GM19328 (cell line): ENCODE measurements around the gene SLC12A7.
"Not testable (repeated sequence)": the region's sequence is repeated elsewhere in the genome, so short reads cannot be mapped to it uniquely, and the experiment has no call there.

Experiments used
- ATAC-seq: cut with Tn5 transposase; IDR thresholded peaks from one replicate; pipeline ENCODE4 v1.9.1; 2021; ENCODE audit warnings: mild to moderate bottlenecking, moderate library complexity; ENCODE audit not compliant: unreplicated experiment

Gene SLC12A7

DNA sequence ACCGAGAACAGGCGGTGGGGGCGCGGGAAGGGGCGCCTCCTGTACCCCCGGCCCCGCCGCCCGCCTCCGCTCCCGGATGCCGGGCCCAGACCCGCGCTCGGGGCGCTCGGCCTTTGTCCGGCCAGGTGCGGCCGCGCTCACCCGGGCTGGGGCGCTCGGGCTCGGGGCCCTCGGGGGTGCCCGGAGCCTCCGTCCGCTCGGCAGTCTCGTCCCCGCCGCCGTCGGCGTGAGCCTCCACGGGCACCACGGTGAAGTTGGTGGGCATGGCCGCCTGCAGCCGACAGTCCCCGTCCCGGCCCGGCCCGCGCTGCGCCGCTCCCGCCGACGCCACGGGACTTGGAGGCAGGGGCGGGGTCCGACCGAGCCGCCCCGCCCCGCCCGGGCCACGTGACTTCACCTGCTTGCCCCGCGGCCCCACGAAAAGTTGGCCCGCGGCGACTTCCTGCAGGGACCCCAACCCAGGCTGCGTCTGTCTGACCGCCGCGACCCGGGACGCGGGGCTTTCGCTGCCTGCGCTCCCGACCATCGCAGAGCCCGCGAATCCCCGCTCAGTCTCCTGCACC is at the start of gene SLC12A7:
SLC12A7 (minus strand) TSS at position 337 of the 563 bp plus-strand sequence; CDS start at position 265, 72 bp downstream.
- ATAC-seq = peak; percentile 53

DNA sequence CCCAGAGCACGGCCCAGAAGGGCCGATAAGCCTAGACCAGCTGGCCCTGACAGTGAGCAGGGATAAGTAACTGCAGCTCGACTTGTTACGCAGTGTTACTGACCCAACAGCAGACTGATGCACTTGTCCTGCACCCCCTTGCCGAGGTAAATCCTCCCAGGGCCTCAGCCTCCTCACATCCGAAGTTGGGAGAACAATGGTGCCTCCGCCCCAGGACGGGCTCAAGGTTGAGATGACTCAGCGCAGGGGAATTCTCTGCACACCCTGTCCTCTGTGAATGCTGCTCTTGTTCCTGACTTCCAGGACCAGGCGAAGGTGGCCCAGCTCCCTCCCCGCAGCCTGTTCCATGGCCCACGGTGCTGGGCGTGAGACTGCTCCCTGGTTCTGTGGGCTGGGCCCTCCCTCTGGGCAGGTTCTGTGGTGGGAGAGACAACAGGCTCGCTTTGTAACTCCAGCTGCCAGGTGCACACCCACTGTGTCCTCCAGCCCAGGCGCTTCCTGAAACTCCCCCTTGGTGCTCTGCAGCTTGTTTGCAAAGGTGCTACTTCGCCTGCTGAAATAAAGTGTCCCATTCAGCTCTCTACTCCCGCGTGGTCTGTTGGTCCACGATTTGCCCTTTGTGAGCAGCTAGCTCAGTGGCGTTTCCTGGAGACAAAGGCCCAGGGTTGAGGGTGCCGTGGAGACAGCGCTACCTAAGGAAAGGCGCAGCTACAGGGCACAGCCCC is 49.4 kb upstream of the SLC12A7 start:
- no peak for ATAC-seq

DNA sequence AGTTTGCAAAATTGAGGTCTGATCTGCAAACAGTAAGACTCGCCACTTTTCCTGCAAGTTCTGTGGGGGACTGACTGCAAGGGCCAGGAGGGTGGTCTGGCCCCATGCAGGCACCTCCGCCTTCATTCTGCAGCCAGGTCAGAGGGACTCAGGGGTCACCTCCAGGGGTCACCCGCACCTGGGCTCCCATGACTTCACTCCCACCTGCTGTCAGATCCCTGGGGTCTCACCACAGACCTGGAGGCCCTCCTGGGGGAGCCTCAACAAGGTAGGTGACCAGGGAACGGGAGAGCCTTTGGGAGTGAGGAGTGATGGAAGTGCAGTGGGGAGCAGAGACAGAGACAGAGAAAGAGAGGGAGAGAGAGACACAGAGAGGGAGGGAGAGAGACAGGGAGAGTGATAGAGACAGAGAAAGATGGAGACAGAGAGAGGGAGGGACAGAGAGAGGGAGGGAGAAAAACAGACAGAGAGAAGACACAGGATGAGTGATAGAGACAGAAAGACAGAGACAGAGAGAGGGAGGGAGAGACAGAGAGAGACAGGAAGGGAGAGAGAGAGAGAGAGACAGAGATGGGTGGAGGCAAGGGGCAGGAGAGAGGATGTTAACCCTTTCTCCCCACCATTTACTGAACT is 48.0 kb upstream of the SLC12A7 start:
- ATAC-seq = no peak

DNA sequence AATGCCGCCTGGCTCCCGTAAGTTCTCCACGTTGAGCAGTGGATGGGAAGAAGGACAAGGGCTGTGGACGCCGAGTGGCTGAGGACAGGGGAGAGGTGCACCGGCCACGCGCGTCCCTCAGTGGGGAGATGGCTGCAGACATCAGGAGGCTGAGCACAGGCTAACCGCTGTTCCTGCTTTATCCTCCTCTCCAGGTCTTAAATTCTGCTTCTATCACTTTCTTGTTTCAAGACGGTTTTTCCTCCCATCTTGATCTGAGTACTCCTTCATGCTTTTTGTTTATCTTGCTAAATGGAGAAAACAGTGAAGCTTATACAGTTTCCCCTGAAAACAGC is 47.4 kb upstream of the SLC12A7 start:
- ATAC-seq = no peak

DNA sequence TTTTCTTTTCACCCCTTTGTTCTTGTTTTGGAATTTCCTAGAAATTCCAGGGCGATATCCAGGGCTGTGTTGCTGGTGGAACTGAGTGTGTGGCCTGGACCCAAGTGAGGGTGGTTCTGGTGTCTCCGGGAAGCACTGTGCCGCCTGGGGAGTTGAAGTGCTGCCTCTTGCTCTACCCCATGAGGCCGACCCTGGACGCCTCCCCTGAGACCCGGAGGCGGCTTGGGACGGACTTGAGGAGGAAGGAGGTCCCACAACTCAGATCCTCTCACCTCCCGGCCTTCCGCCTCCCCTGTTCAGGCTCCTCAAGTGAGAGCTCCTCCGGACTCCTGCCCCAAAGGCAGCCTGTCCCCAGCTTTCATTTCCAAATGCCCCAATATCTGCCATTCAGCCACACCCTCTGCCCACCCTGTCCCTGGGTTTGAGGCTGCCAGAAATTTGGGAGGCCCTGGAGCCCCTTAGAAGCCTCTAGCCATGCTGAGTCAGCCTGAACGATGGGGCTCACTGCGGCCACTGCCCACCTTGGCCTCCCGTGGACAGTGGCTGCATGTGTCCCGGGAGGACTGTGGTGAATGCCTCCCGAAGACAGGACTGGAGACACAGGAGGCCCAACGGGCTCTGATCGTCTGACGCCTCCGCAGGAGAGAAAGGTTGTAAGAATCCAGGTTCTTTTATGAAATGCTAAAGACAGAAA is 46.9 kb upstream of the SLC12A7 start:
- ATAC-seq = no peak

DNA sequence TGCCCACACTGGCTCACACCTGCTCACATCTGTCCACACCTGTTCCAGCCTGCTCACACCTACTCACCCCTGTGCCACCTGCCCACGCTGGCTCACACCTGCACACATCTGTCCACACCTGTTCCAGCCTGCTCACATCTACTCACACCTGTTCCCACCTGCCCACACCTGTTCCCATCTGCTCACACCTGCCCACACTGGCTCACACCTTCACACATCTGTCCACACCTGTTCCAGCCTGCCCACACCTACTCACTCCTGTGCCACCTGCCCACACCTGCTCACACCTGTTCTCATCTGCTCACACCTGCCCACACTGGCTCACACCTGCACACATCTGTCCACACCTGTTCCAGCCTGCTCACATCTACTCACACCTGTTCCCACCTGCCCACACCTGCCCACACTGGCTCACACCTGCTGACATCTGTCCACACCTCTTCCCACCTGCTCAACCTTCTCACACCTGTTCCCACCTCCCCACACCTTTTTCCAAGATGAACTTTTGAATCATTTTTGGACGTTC is 45.7 kb upstream of the SLC12A7 start:
- not testable (repeated sequence) for ATAC-seq

DNA sequence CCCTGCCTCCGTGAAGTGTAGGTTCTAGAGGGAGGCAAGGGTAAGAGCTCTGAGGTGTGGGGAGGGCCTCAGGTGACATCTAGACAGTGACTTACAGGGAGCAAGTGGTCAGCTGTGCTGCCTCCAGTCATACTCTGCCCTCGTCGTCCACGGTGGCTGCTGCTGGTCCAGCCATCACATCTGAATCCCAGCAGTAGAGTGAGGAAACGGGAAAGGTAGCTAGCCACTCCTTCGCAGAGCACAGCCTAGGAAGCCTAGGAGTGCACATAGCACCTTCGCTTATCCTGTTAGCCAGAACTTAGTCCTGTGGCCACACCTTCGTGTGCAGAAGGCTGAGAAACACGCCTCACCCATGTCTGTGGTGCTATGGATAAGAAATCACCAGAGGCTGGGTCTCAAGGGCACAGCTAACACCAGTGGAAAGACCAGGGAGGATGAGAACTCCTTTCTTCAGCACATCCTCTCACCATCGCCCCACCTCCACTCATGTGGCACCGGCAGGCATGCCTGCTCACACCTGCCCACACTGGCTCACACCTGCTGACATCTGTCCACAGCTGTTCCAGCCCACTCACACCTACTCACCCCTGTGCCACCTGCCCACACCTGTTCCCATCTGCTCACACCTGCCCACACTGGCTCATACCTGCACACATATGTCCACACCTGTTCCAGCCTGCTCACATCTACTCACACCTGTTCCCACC is 45.0 kb upstream of the SLC12A7 start:
- ATAC-seq = no peak

DNA sequence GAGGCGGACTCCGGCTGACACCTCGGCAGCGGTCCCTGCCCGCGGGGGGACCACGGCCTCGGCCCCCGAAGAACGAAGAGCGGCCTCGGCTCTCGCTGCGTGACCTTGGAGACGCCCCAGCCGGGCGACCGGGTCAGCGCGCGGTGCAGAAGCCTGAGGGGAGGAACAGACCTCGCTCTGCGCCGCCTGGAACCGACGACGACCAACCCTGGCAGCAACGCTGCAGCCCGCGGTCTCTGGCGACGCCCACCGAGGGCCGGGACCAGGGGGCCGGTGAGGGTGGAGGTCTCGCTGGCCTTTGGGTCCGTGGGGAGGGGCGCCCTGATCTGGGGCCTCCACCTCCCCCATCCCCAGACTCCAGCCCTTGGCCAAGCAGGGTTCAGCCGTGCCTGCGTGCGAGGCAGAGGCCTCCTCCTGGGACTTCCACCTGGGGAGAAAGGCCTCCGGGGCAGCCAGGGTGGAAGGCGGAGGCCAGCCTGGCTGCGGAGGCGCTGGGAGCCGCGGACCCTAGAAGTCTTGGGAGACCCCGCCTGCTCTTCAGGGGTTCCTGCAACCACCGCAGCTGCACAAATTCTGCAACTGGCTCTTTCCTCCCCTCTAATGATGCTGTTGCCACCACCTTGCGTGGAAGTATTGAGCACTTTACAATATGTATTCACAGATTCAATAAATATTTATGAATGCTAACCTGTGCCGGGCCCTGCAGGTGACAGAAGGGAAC is 44.3 kb upstream of the SLC12A7 start:
- no peak for ATAC-seq

DNA sequence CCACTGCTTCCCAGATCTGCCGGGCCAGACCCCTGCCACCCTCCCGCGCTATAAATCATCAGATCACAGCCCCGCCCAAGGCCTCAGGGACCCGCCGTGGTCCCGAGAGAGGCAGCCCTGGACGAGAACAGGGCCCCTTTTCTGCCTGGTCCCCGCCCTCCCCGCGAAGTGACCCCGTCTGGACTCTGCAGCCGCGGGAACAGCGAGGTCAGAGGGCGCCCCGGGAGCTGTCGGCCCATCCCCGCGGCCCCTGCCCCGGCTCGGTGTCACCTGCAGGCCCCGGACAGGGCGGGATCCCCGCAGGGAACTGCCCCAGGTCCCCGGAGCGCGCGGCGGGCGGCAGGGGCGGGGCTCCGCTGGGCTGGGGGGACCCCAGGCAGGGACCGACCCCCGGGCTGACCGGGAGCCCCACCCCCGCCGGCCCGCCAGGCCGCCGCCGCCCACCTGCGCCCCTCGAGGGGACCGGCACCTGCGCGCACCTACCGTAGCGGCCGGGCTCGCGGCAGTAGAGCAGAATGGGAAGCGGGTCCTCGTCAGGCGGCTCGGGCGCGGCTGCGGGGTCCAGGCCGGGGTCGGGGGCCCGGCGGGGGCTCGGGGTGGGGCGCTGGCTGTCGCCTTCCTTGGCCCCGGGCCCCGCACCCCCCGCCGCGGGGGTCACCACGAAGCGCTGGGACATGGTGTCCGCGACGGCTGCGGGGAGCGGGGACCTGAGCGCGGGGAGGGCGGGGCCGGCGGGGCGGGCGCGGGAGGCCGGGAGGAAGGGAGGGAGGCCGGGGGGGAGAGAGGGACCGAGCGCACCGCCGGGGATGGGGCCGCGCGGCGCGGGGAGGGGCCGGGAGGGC is 43.5 kb upstream of the SLC12A7 start:
- ATAC-seq = no peak

DNA sequence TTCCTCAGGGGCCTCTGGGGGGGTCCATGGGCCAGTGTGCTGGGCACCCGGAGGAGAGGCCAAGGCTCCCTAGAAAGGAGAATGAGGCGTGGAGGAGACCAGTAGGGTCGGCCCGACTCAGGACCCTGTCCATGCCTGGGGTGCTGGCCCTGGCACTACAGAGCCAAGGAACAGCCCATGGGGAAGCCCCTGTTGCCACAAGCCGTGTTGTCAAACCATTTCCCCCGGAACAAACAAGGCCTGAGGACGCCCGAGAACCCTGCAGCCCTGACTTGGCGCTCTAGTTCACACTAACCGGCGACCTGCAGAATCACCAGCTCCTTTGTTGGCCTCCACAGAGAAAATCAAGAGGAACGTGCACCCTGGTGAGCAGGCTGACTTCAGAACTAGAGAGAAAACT is 41.6 kb upstream of the SLC12A7 start:
- ATAC-seq = no peak

DNA sequence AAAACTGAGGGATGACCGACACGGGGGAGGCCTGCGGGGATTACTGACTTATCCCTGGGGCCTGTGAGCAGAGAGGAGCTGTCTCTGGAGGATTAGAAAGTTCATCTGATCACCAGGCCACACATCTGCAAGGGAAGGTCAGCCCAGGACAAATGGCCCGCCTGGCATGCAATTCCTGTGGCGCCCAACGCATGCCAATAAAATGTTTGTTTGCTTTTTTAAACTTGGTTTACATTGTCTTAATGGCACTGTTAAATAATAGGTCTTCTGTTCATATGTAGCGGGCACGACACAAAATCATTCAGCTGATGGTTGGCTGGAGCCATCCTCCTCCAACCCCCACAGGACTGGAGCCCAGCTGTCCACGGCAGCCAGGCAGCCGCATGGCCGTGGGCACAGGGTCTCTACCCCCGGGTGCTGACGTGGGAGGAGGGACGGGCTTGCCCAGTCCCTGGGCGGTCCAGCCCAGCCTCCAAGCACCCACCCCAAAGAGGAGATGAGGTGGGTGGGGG is 41.0 kb upstream of the SLC12A7 start:
- ATAC-seq = no peak

DNA sequence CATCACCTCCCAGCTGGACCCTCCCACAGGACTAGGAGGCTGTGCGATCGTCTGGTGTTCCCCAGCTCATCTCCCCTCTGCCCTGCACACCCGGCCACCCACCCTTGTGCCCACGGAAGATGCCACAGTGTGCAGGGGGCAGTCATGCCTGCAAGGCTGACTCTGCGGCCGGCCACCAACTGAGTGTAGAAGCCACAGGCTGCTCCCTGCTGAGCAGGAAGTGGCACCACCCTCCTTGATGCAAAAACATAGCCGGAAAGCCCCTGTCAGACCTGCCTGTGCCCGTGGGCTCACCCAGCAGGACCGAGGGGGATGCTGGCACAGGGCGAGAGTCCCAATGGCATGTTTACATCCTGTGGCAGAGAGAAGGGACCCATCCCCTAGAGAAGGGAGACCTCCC is 40.3 kb upstream of the SLC12A7 start:
- ATAC-seq = no peak

DNA sequence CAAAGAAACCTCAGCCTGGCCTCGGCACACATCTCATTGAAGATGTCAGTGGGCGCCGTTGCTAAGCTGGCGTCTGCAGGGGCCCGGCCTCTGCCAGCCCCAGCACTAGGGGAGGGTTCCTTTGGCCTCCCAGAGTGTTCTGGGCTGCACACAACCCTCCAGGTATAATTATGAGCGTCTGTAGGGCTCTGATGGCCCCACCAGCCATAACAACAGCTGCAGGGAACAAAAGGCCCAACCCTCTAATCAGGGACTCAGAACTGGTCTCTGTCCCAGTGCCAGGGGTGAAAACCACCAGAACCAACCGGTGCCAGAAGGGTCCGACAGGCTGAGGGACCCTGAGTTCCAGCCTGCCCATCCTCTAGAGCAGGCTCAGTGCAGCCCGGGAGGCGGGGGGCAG is 39.5 kb upstream of the SLC12A7 start:
- ATAC-seq = no peak

DNA sequence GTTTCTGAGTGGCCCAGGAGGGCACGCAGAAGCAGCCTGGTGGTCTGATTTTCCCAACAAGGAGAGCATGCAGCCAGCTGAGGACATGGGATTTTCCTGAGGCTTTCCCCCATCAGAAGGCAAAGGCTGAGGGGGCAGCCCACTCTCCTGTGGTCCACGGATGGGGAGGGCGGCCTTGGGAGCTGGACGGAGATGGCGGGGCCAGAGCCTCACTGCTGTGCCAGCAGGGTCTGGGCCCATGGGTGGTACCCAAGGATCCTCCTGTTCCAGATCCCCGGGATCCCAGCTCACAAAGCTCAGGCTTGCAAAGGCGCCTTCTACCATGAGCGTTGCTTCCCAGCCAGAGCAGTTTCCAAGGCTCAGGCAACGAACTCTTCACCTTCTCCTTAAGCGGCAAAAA is 39.0 kb upstream of the SLC12A7 start:
- ATAC-seq = no peak

DNA sequence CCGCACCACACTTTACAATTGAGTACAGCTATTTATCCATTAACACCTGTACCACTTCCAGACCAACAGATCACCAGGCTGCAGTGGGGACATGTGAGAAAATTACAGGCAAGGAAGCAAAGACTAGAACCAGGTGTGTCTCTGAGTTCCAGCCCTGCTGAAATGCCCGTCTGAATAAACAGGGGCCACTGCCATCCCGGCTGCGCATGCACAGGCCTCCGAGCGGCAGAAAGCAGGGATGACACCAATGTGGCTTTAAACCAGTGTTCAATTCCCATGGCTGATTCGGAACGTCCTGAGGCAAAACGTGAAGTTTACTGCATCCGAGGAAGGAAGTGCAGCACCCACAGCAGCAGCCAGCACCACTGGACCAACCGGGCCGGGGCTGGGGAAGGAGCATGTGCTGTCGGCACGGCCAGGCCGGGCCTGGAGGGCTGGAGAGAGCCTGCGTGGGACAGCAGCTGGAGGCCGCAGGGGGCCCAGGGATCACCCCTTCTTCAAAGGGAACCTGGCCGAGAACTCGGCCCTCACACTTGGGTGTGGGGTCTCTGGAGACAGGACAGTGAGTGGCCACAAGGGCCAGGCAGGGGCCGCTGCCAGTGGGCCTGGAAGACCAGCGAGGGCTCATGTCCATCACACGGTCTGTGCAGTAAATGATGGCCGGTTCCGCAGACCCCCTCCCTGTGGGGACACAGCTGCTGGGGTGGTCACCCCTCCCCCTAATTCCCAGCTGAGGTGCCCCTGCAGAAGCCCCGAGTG is 33.0 kb upstream of the SLC12A7 start:
- no peak for ATAC-seq

DNA sequence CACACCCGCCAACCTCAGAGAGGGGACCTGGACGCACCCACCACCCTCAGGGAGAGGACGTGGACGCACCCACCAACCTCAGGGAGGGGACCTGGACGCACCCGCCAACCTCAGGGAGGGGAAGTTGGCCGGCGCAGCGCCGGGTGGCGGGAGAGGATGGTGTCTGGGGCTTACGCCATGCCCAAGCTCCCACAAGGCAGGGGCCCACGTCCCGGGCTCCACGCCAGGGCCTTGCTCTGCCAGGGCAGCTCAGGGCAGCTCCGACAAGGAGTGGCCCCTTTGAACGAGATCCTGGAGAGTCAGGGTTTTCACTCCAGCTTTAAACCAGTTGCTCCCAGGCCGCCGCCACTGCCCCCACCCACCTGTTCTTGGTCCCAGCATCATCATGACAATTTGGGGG is 32.2 kb upstream of the SLC12A7 start:
- ATAC-seq = no peak

DNA sequence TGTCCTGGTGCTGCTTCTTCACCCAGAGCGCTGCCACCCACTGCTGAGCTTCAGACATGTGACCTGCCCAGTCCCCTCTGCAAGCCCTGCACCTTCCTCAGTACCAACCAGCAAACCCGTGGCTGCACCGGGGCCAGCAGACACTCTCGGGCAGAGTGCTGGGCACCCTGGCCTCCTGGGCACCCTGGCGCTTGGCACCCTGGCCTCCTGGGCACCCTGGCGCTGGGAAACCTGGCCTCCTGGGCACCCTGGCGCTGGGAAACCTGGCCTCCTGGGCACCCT is 31.7 kb upstream of the SLC12A7 start:
- ATAC-seq = no peak

DNA sequence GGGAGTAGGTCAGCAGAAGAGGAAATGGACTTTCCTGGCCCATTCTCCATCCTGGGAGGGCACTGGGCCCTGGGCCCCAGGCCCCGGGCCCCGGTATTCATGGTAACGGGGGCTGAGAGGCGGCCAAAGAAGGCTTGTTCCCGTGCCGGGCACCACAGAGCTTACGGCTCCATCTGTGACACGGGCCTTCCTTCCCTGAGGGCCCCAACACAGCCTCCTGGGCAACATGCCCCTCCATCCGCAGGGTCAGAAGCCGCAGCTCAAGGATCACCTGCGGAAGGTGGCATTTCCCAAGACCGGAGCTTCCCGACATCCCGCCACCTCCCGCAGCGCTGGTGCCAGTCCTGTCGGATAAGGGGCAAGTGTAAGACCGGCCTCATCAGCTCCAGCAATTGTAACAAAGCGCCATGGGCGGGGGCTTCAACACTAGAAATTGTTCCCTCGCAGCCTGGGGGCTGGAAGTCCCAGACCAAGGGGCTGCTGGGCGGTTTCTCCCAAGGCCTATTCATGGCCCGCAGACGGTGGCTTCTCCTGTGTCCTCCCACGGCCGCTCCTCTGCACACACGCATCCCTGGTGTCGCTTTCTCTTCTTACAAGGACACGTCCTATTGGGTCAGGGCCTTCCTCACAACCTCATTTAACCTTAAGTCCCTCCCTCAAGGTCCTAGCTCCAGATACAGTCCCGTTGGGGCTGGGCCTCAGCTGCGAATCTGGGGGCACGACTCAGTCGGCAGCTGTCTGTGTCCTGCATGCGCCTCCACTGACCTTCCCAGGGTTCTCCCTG is 31.2 kb upstream of the SLC12A7 start:
- no peak for ATAC-seq
